Lower lobe of right lung (tissue), 2 donors: ENCODE results near the gene LCE3C. TPM values are rescaled to one million over a fixed set of nuclear protein-coding genes. Genes with fewer than 3 reads are reported as not detected.

Experiments
- ATAC-seq, 2 donors: fragments of 200-7000 bp; cut with Tn5 transposase; one replicate each; pipeline ENCODE4 v1.9.1; 2020 to 2022; ENCODE audit warnings: mild to moderate bottlenecking in 2 of 2, moderate library complexity in 2 of 2
- DNase-seq: peaks from one replicate; pipeline ENCODE4 v3.0.0-alpha.2; 2020
- H3K27ac ChIP-seq: fragments of 200-600 bp; one replicate; pipeline ENCODE4 v1.8.0; 2022
- H3K27me3 ChIP-seq: fragments of 200-600 bp; one replicate; pipeline ENCODE4 v1.8.0; 2022; ENCODE audit warnings: low read depth
- H3K36me3 ChIP-seq: fragments of 200-600 bp; one replicate; pipeline ENCODE4 v1.8.0; 2022; ENCODE audit warnings: mild to moderate bottlenecking
- H3K4me1 ChIP-seq: fragments of 200-600 bp; one replicate; pipeline ENCODE4 v1.8.0; 2022
- H3K4me3 ChIP-seq: fragments of 200-600 bp; one replicate; pipeline ENCODE4 v1.8.0; 2022; ENCODE audit warnings: mild to moderate bottlenecking
- H3K9me3 ChIP-seq: fragments of 200-600 bp; one replicate; pipeline ENCODE4 v1.8.0; 2022
- CTCF ChIP-seq: fragments of 200-600 bp; IDR thresholded peaks from one replicate; pipeline ENCODE4 v1.8.0; 2022; ENCODE audit warnings: antibody characterized with exemption, mild to moderate bottlenecking
- intact Hi-C: fragments of 100-400 bp; cut with DNase I; formaldehyde crosslinking; loops from one replicate; pipeline ENCODE4 v1.11.0; 2022
- total RNA-seq: library from RNA; stranded (reverse); fragmentation: NEBNext Ultra II Directional; extraction: Animal tissue kit (Norgen Biotek cat#: 25700); gene quantifications from one replicate; pipeline ENCODE4 v1.2.1, GENCODE V29; 2021
- donor health status: DM: no; HTN: yes; CAD: no; lungs with severe emphysema.

The LCE3C gene
- total RNA-seq, 1 donor from 2014 or later = not detected

- H3K27me3 ChIP-seq = no peaks in the 10 kb centered on the region
- intact Hi-C loops = no loop called here
- no peak for ATAC-seq
Measured at GRCh38 chr1:152640351-152640750, 40.3 kb downstream of the LCE3C start.

GRCh38 chr1:152643945-152644344 lies 43.9 kb downstream of the LCE3C start:
- DNase-seq (no peak), ATAC-seq (no peak)
- TF ChIP-seq CTCF = no peak
- H3K4me1 ChIP-seq = no peaks in the 10 kb centered on the region
- no peak overlapping the region for H3K4me3 ChIP-seq
- peaks cover 6% of the 10 kb centered on the region for H3K27me3 ChIP-seq
- H3K36me3 ChIP-seq = no peaks in the 10 kb centered on the region
- H3K9me3 ChIP-seq = no peaks in the 10 kb centered on the region
- no peak overlapping the region for H3K27ac ChIP-seq
- intact Hi-C loops = no loop called here

More at GRCh38 chr1:152640351-152640750, 40.3 kb downstream of the LCE3C start:
- Histone ChIP-seq H3K36me3 (no peaks in the 10 kb centered on the region), H3K4me1 (no peaks in the 10 kb centered on the region), H3K27ac (no peak overlapping the region), H3K4me3 (no peak overlapping the region), H3K9me3 (no peaks in the 10 kb centered on the region)
- no peak for DNase-seq
- no peak for TF ChIP-seq CTCF

GRCh38 chr1:152645146-152645545 lies 45.1 kb downstream of the LCE3C start:
- Histone ChIP-seq H3K4me3 (no peak overlapping the region), H3K4me1 (no peaks in the 10 kb centered on the region), H3K9me3 (no peaks in the 10 kb centered on the region), H3K27ac (no peak overlapping the region), H3K36me3 (no peaks in the 10 kb centered on the region), H3K27me3 (peaks cover 6% of the 10 kb centered on the region)
- DNase-seq (no peak), ATAC-seq (no peak)
- no peak for TF ChIP-seq CTCF
- intact Hi-C loops = no loop called here

- ATAC-seq (no peak), DNase-seq (no peak)
- H3K4me1 ChIP-seq = no peaks in the 10 kb centered on the region
- intact Hi-C loops = no loop called here
- H3K27ac ChIP-seq = no peak overlapping the region
- H3K36me3 ChIP-seq = no peaks in the 10 kb centered on the region
- H3K4me3 ChIP-seq = no peak overlapping the region
- peaks cover 6% of the 10 kb centered on the region for H3K27me3 ChIP-seq
- TF ChIP-seq CTCF = no peak
- H3K9me3 ChIP-seq = no peaks in the 10 kb centered on the region
Measured at GRCh38 chr1:152646656-152647055, 46.6 kb downstream of the LCE3C start.

Other genes with a start within 250 kb of the LCE3C start
- not detected for gene FLG2, start 240.2 kb upstream of the LCE3C start, total RNA-seq
- not detected for gene CRNN, start 186.0 kb upstream of the LCE3C start, total RNA-seq
- not detected for gene LCE5A, start 89.4 kb upstream of the LCE3C start, total RNA-seq
- gene CRCT1, start 85.8 kb upstream of the LCE3C start, total RNA-seq = not detected
- gene LCE3E, start 33.5 kb upstream of the LCE3C start, total RNA-seq = not detected
- not detected for gene LCE3D, start 19.7 kb upstream of the LCE3C start, total RNA-seq
- gene LCE3B, start 13.6 kb downstream of the LCE3C start, total RNA-seq = not detected
- gene LCE3A, start 22.9 kb downstream of the LCE3C start, total RNA-seq = not detected
- gene LCE2D, start 63.1 kb downstream of the LCE3C start, total RNA-seq = not detected
- not detected for gene LCE2C, start 75.0 kb downstream of the LCE3C start, total RNA-seq
- not detected for gene LCE2B, start 85.9 kb downstream of the LCE3C start, total RNA-seq
- gene LCE2A, start 98.1 kb downstream of the LCE3C start, total RNA-seq = not detected
- gene LCE4A, start 107.9 kb downstream of the LCE3C start, total RNA-seq = not detected
- gene KPRP, start 157.8 kb downstream of the LCE3C start, total RNA-seq = not detected
- gene LCE1F, start 174.9 kb downstream of the LCE3C start, total RNA-seq = not detected
- gene LCE1E, start 186.0 kb downstream of the LCE3C start, total RNA-seq = not detected
- not detected for gene LCE1D, start 196.5 kb downstream of the LCE3C start, total RNA-seq
- not detected for gene LCE1C, start 206.4 kb downstream of the LCE3C start, total RNA-seq
- gene LCE1B, start 211.7 kb downstream of the LCE3C start, total RNA-seq = not detected
- gene LCE1A, start 227.2 kb downstream of the LCE3C start, total RNA-seq = not detected
- not detected for gene LCE6A, start 242.6 kb downstream of the LCE3C start, total RNA-seq